ENCODE data around the gene PRKAG3.

The PRKAG3 gene

GRCh38 chr2:218871345-218872302 is 40.0 kb upstream of the PRKAG3 start:
- no peak for TF ChIP-seq CTCF (IDR thresholded peaks at IDR 0.05; ENCODE audit: low read depth, low read length, missing control alignments)
- no peak overlapping the region for H3K4me3 ChIP-seq (ENCODE audit: low read depth, low read length)
- DNase-seq (ENCODE audit: low read depth): no peak

GRCh38 chr2:218870984-218871344 is 39.4 kb upstream of the PRKAG3 start:
- DNase-seq (ENCODE audit: low read depth): no peak
- TF ChIP-seq CTCF (IDR thresholded peaks at IDR 0.05; ENCODE audit: low read depth, low read length, missing control alignments): no peak
- no peak overlapping the region for H3K4me3 ChIP-seq (ENCODE audit: low read depth, low read length)

- no peak overlapping the region for H3K4me3 ChIP-seq (ENCODE audit: low read depth, low read length)
- no peak for DNase-seq (ENCODE audit: low read depth)
- TF ChIP-seq CTCF (IDR thresholded peaks at IDR 0.05; ENCODE audit: low read depth, low read length, missing control alignments): no peak
These were observed 37.5 kb upstream of the PRKAG3 start for GRCh38 chr2:218869064-218869463.

GRCh38 chr2:218867900-218868299 is 36.3 kb upstream of the PRKAG3 start:
- TF ChIP-seq CTCF (IDR thresholded peaks at IDR 0.05; ENCODE audit: low read depth, low read length, missing control alignments): no peak
- H3K4me3 ChIP-seq (ENCODE audit: low read depth, low read length): no peak overlapping the region
- no peak for DNase-seq (ENCODE audit: low read depth)

GRCh38 chr2:218865999-218866398 is 34.4 kb upstream of the PRKAG3 start:
- no peak for DNase-seq (ENCODE audit: low read depth)
- no peak overlapping the region for H3K4me3 ChIP-seq (ENCODE audit: low read depth, low read length)
- TF ChIP-seq CTCF (IDR thresholded peaks at IDR 0.05; ENCODE audit: low read depth, low read length, missing control alignments): peak; percentile 3

GRCh38 chr2:218865396-218865795 is 33.8 kb upstream of the PRKAG3 start:
- H3K4me3 ChIP-seq (ENCODE audit: low read depth, low read length): no peak overlapping the region
- TF ChIP-seq CTCF (IDR thresholded peaks at IDR 0.05; ENCODE audit: low read depth, low read length, missing control alignments): no peak
- DNase-seq (ENCODE audit: low read depth): no peak
